Body of pancreas (tissue), 4 donors: ENCODE data around the gene CDH20.

Source experiments
- POLR2A ChIP-seq, 3 donors: fragments of 450-650 bp; IDR thresholded peaks; one replicate each; pipeline ENCODE4 v1.6.1; 2016; ENCODE audit warnings: antibody characterized with exemption in 3 of 3, mild to moderate bottlenecking in 2 of 3
- TF ChIP-seq, protein P1 (sequence below), 7 experiments: fragments of 450-650 bp in 4 of 7; fragments of 200-600 bp in 3 of 7; sonication (generic) in 3 of 7; IDR thresholded peaks; one replicate each; pipeline ENCODE4 v1.5.1; 2016 to 2019; ENCODE audit warnings: antibody characterized with exemption in 7 of 7

DNA sequence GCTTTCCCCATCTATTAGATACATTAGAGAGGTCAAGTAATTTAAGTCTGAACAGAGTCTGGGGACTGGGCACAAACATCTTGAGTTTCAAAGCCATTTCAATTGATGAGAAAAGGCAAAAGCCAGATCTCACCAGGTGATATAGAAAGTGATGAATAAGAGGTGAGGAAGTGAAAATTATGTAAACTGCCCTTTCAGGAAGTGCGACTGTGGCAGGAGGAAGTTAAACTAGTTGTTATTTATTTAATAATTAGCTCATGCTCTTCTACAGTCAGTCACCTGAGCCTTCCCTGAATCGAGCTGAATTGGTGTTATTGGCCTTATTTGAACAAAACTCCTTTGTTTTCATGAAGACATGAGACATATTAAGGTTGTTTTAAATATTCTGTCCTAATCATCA is 115.1 kb downstream of the CDH20 start:
- TF ChIP-seq, protein P1, sequence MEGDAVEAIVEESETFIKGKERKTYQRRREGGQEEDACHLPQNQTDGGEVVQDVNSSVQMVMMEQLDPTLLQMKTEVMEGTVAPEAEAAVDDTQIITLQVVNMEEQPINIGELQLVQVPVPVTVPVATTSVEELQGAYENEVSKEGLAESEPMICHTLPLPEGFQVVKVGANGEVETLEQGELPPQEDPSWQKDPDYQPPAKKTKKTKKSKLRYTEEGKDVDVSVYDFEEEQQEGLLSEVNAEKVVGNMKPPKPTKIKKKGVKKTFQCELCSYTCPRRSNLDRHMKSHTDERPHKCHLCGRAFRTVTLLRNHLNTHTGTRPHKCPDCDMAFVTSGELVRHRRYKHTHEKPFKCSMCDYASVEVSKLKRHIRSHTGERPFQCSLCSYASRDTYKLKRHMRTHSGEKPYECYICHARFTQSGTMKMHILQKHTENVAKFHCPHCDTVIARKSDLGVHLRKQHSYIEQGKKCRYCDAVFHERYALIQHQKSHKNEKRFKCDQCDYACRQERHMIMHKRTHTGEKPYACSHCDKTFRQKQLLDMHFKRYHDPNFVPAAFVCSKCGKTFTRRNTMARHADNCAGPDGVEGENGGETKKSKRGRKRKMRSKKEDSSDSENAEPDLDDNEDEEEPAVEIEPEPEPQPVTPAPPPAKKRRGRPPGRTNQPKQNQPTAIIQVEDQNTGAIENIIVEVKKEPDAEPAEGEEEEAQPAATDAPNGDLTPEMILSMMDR (IDR thresholded peaks at IDR 0.05): no peak
- no peak for TF ChIP-seq POLR2A (IDR thresholded peaks at IDR 0.05)
